GM23248 (cell line): Measurements from ENCODE around the gene CFAP20DC.

Source experiments
- EZH2 ChIP-seq: fragments of 200-600 bp; sonication (generic); IDR thresholded peaks from 2 replicates; pipeline ENCODE4 v1.6.1; 2018; ENCODE audit warnings: antibody characterized with exemption, mild to moderate bottlenecking; ENCODE audit not compliant: insufficient read depth, poor library complexity, severe bottlenecking
- EZH2phosphoT487 ChIP-seq: fragments of 200-600 bp; sonication (generic); IDR thresholded peaks from 2 replicates; pipeline ENCODE4 v1.6.1; 2018; ENCODE audit warnings: antibody characterized with exemption, moderate library complexity, mild to moderate bottlenecking, low read depth; ENCODE audit not compliant: insufficient read depth

DNA sequence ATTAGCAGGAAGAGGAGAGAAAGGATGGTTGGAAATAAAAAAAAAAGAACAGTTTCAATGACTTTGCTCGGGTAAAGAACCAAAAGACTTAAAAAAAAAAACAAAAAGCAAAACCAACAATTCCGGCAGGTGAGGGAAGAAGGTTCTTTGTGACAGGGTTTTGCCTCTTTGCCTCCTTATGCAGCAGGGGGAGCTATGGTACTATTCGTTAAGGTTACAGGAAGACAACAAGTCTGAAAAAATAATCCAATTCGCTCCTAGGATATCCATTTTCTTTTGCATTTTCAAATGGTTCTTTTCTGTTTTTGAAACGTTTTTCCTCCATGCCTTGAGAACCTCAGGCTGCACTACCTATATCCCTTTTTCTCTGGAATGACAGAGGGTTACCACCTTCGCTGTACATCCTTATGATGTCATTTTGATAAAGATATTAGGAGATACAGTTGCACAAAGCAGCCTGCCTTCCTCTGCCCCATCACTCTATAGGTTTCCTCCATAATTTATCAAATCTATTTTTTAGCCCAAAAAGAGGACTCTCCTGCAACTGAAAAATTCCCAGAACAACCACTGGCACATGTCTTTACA, 55.0 kb downstream of the CFAP20DC start:
- TF ChIP-seq EZH2 (no peak), EZH2phosphoT487 (no peak)
